Frontal cortex (tissue), 4 donors: Measurements from ENCODE around the gene PHLDB2. TPM values are rescaled to one million over a fixed set of nuclear protein-coding genes. Genes with fewer than 3 reads are reported as not detected.

ENCODE experiments used
- DNase-seq, 2 donors: peaks; one replicate each; pipeline ENCODE4 v3.0.0; 2012; ENCODE audit warnings: low spot score in 2 of 2
- FAIRE-seq: peaks from 2 replicates; lab custom pipeline; 2012; peaks lifted over from hg19 to GRCh38; lab: Jason Lieb, UNC
- total RNA-seq: library from RNA; depleted of rRNA; stranded (reverse); fragments of >200 nt; gene quantifications from one replicate; pipeline ENCODE4 v1.2.3, GENCODE V29; 2014
- donor health status: control.
- donor health status: control.
- donor health status: control.

Gene PHLDB2
- total RNA-seq, 1 donor from 2014 or later, result 9.0 TPM

- DNase-seq (peak in 1 of 2 donors; percentile 16), FAIRE-seq (no peak)
Measured at GRCh38 chr3:111917300-111917699, 58.2 kb downstream of the PHLDB2 start.

- no peak for DNase-seq
- FAIRE-seq, result no peak
Measured at GRCh38 chr3:111919370-111920065, 60.5 kb downstream of the PHLDB2 start.

GRCh38 chr3:111921181-111921580 is 62.1 kb downstream of the PHLDB2 start:
- no peak for FAIRE-seq
- DNase-seq, result no peak

GRCh38 chr3:111923095-111923771 is 64.2 kb downstream of the PHLDB2 start:
- no peak for FAIRE-seq

GRCh38 chr3:111923806-111924205 is 64.7 kb downstream of the PHLDB2 start:
- DNase-seq (no peak), FAIRE-seq (no peak)

More at GRCh38 chr3:111923095-111923771, 64.2 kb downstream of the PHLDB2 start:
- DNase-seq, result no peak

- FAIRE-seq (no peak), DNase-seq (no peak)
Measured at GRCh38 chr3:111924283-111924682, 65.2 kb downstream of the PHLDB2 start.

- DNase-seq (no peak), FAIRE-seq (no peak)
Measured at GRCh38 chr3:111926266-111926676, 67.2 kb downstream of the PHLDB2 start.

GRCh38 chr3:111928613-111929012 is 69.5 kb downstream of the PHLDB2 start:
- FAIRE-seq, result no peak

GRCh38 chr3:111929484-111929883 is 70.4 kb downstream of the PHLDB2 start:
- DNase-seq, result no peak
- FAIRE-seq, result no peak

More at GRCh38 chr3:111928613-111929012, 69.5 kb downstream of the PHLDB2 start:
- no peak for DNase-seq

GRCh38 chr3:111932946-111933345 is 73.9 kb downstream of the PHLDB2 start:
- DNase-seq (no peak), FAIRE-seq (no peak)

- FAIRE-seq (no peak), DNase-seq (no peak)
Measured at GRCh38 chr3:111936191-111936841, 77.3 kb downstream of the PHLDB2 start.

- FAIRE-seq (no peak), DNase-seq (no peak)
Measured at GRCh38 chr3:111936967-111937366, 77.9 kb downstream of the PHLDB2 start.

GRCh38 chr3:111937871-111938270 is 78.8 kb downstream of the PHLDB2 start:
- FAIRE-seq (no peak), DNase-seq (no peak)

- FAIRE-seq, result no peak
- no peak for DNase-seq
Measured at GRCh38 chr3:111939873-111940272, 80.8 kb downstream of the PHLDB2 start.

- no peak for FAIRE-seq
- no peak for DNase-seq
Measured at GRCh38 chr3:111943533-111943932, 84.5 kb downstream of the PHLDB2 start.

GRCh38 chr3:111944372-111944771 is 85.3 kb downstream of the PHLDB2 start:
- DNase-seq (no peak), FAIRE-seq (peak; percentile 19)

- DNase-seq, result no peak
Measured at GRCh38 chr3:111947231-111947630, 88.2 kb downstream of the PHLDB2 start.

GRCh38 chr3:111948786-111949185 is 89.7 kb downstream of the PHLDB2 start:
- DNase-seq (no peak), FAIRE-seq (no peak)

More at GRCh38 chr3:111947231-111947630, 88.2 kb downstream of the PHLDB2 start:
- FAIRE-seq, result no peak

- no peak for FAIRE-seq
Measured at GRCh38 chr3:111949712-111950111, 90.6 kb downstream of the PHLDB2 start.

GRCh38 chr3:111951032-111951431 is 92.0 kb downstream of the PHLDB2 start:
- DNase-seq (no peak), FAIRE-seq (no peak)

More at GRCh38 chr3:111949712-111950111, 90.6 kb downstream of the PHLDB2 start:
- no peak for DNase-seq

GRCh38 chr3:111952086-111952485 is 93.0 kb downstream of the PHLDB2 start:
- FAIRE-seq, result no peak
- no peak for DNase-seq
